CD4-positive, alpha-beta T cell treated with Interleukin-21 for 1 hour (primary cell): ENCODE measurements around the gene EML4.

ENCODE experiments used
- DNase-seq: peaks from one replicate; pipeline ENCODE4 v3.0.0-alpha.2; 2020

The EML4 gene

DNA sequence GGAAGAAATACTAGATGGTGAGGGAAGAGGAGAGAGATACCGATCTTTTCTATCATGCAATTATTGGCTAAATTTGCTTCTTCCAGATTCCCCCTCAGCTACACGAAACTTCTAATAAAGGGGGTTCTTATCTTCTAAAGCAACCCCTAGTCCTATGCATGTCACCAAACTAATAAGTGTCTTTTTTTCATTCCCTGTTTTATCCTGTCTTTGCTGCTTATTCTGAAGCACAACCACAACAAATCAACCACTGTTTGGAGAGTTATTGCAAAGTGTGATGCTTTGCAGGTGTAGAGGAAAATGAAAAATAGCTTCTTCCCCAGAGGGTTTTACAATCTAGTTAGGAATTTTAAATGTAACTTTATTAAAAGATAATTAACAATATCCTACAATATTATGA is 60.8 kb downstream of the EML4 start:
- DNase-seq, result no peak

GRCh38 chr2:42230891-42231290 is 61.7 kb downstream of the EML4 start:
- DNase-seq, result no peak

DNA sequence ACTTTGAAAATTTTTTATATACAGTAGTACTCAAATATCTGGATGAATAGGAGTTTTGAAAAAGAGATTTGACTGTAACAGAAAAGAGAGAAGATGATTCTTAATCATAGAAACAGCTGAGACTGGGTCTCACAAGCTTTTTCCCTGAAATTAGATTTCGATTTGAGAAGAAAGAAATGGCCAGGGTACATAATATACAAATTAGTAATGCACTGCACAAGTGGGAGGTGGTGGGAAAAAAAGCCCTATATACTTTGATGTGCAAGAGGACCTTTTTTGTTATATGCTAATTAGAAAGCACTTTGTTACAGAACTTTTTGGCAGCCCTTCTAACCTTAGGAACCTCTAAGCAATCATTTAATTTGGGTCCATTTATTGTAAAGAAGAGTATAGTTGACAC is 62.9 kb downstream of the EML4 start:
- DNase-seq, result no peak

DNA sequence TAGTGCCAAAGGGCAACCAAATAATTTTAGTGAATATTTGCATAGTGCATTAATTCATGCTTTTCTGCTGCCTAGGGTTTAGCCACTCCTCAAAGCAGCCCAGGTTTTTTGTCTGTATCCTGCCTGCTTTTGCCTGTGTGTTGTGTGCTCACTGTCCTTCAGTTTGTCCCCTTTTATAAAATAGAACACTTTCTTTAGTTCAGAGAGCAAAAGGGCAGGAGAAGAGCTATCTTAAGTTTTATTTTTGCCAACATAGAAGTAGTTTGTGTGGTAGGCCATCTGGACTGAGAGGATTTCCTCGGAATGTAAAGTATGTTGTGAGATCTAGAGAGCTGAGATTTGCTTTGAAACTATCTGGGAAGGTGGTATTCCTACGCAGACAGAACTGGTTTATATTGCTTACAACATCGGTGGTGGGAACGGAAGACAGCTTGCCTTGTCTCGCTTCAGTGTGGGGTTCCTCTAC is 64.9 kb downstream of the EML4 start:
- no peak for DNase-seq

DNA sequence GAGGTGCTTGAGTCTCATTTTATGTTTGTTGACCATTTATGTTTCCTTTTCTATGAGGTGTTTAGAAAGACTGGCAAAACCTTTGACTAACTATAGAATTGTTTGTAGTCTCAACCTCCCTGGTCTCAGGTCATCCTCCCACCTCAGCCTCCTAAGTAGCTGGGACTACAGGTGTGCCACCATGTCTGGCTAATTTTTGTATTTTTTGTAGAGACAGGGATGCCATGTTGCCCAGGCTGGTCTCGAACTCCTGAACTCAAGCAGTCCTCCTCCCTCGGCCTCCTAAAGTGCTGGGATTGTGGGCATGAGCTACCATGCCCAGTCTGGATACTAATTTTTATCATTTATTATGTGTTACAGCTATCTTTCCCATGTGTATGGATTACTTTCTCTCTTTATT is 67.8 kb downstream of the EML4 start:
- DNase-seq, result no peak

- peak; percentile 63 for DNase-seq
Observed at GRCh38 chr2:42238644-42239288, 69.6 kb downstream of the EML4 start.

GRCh38 chr2:42239289-42239661 is 70.1 kb downstream of the EML4 start:
- no peak for DNase-seq

DNA sequence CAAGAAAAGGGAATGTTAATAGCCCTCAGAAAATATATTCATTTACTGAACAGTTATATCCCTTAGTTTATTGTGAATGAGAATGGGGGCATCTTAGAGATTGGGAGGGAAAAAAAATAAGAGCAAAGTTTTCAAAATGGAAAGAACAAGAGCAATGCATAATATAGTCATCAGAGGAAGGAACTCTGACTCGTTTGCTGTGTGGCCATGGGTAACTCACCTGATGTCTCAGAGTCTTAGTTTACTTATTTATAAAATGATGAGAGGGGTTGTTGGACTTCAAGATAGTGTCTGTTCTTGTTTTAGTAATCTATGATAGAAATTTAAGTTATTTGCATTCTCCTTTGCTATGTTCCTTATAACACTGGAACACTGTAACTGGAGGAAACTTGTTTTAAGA is 70.7 kb downstream of the EML4 start:
- no peak for DNase-seq

DNA sequence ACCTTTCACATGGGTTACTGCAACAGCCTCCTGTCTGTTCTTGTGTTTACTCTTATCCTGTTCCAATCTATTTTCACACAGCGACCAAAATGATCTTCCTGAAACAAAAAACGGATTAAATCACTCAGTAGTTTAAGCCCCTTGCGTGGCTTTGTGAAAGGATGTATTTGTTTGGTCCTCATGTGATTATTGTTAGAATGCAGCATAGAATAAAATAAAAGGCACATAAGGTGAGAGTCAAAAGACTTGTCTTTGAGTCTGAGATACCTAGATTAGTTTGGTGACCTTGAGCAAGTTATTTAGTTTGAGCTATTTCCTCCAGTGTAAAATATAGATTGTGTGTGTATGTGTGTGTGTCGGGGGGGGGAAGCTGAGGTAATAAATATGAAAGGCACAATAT is 72.4 kb downstream of the EML4 start:
- DNase-seq, result no peak

GRCh38 chr2:42243297-42243696 is 74.1 kb downstream of the EML4 start:
- DNase-seq, result no peak

GRCh38 chr2:42244520-42244919 is 75.4 kb downstream of the EML4 start:
- no peak for DNase-seq

GRCh38 chr2:42245396-42245795 is 76.2 kb downstream of the EML4 start:
- DNase-seq, result no peak

DNA sequence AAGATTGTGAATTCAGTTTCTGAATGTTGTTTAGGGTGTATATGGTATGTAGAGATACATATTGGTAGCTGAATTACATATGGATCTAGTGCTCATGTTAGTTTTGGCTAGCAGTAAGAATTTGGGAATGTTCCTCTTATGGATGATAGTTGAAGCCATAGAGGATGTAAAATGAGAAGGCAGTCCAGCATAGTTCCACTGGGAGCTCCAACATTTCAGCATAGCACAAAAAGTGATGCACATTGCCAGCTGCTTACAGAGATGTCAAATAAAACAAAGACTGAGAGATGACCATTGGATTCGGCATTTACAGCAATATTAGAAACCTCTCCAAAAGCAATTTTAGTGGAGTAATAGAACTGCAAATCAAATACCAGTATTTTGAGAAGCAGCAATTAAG is 77.4 kb downstream of the EML4 start:
- DNase-seq, result no peak

GRCh38 chr2:42248846-42249245 is 79.7 kb downstream of the EML4 start:
- DNase-seq, result no peak

GRCh38 chr2:42249284-42249683 is 80.1 kb downstream of the EML4 start:
- DNase-seq, result no peak

GRCh38 chr2:42249887-42250286 is 80.7 kb downstream of the EML4 start:
- DNase-seq, result no peak

DNA sequence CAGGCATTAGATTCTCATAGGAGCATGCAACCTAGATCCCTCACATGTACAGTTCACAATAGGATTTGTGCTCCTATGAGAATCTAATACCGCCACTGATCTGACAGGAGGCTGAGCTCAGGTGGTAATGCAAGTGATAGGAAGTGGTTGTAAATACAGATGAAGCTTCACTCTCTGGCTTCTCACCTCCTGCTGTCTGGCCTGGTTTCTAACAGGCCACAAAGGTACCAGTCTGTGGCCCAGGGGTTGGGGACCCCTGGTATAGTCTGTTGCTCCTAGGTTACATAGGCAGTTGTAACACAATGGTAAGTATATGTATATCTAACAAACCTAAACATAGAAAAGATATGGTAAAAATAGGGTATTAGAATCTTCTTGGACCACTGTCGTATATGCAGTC is 81.8 kb downstream of the EML4 start:
- no peak for DNase-seq

- DNase-seq, result peak; percentile 21
Observed at GRCh38 chr2:42252464-42252863, 83.3 kb downstream of the EML4 start.

GRCh38 chr2:42254186-42254895 is 85.2 kb downstream of the EML4 start:
- no peak for DNase-seq

DNA sequence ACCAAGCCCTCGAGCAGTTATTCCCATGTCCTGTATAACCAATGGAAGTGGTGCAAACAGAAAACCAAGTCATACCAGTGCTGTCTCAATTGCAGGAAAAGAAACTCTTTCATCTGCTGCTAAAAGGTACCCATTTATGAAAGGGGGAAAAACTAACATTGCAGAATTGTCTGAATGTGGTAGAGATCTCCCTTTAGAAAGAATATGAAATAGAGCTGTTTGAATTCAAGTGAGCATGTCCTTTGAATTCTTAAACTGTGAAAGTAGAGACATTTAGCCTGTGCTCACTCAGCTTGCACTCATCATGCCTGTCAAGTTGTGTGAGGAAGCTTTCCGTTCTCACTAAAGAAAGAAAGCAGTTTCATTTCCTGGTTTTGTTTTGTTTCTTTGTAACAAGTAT is 87.4 kb downstream of the EML4 start:
- DNase-seq, result peak; percentile 24

DNA sequence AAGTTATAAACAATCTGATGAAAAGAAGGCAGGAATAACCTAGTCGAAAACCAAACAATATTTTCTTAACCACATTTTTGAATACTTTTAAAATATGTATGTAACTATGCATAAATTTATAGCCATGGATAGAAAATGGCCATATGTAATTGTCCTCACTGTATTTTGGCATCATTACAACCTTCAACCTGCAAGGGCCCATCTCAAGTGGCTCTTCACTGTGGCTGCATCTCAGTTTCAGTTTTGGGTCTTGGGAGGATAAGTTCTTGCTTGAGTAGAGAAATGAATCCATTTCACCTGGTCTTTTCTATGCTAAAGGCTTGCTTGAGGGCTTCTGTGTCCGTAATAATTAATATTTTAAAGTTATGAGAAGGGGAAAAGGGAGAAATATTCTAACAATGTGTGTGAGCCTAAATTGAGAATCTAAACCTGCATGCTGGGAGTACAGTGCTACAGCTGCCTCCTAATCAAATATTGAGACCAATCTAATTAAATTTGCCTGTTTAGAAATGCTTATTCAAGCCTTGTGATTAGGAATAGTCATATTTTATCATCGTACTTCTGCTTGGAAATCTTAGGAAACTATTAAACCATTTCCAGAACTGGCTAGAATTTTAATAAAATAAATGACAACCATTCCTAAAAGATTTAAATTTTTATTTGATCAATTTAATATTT is 92.5 kb downstream of the EML4 start:
- DNase-seq, result no peak

DNA sequence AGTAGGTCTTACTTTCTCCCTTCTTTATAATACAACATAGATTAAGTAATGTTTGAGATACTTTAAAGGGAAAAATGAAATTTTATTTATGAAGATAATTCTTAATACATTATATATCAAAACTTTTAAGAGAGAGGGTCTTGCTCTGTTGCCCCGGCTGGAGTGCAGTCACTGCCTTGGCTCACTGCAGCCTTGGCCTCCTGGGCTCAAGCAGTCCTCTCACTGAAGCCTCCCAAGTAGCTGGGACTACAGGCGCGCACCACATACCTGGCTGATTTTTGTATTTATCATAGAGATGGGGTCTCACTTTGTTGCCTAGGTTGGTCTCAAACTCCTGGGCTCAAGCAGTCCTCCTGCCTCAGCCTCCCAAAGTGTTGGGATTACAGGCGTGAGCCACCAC is 97.1 kb downstream of the EML4 start:
- DNase-seq, result no peak

DNA sequence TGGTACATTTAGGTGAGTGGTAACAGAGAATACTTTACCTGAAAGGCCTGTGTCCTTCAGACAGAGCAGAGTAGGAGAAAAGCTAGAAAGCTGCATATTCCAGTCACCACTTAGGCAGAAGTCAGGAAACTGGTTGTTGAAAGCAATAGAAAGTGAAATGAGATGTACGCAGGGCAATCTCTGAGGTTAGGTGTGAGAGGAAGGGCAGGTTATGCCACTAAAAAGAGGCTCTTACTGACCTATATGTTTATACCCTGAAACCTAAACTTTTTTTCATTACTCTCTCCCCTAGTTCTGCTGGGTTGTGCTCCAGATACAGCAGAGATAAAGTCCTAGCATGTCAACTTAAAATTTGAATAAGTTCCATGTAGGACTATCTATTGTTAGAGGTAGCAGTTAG is 98.4 kb downstream of the EML4 start:
- DNase-seq, result peak; percentile 32

- no peak for DNase-seq
Observed at GRCh38 chr2:42268528-42269151, 99.5 kb downstream of the EML4 start.
